GM19240 (cell line): ENCODE data around the gene CD63.
A peak's percentile ranks its signal among the peaks of the same experiment; 100 is the strongest.

Experiments used
- DNase-seq: peaks from one replicate; pipeline ENCODE4 v3.0.0; 2011; ENCODE audit warnings: low spot score; ENCODE audit not compliant: insufficient read length

Gene CD63

GRCh38 chr12:55721601-55722213, 7.1 kb downstream of the CD63 start:
- DNase-seq = no peak

GRCh38 chr12:55720894-55721444, 7.8 kb downstream of the CD63 start:
- DNase-seq = no peak

GRCh38 chr12:55720071-55720564, 8.7 kb downstream of the CD63 start, which contains the start of gene RDH5:
Gene RDH5 (plus strand): TSS chr12:55720393. CDS start chr12:55721185, 792 bp downstream.
- no peak for DNase-seq

- no peak for DNase-seq
These were observed 9.4 kb downstream of the CD63 start for GRCh38 chr12:55719371-55719770.

- DNase-seq = no peak
These were observed 10.1 kb downstream of the CD63 start for GRCh38 chr12:55718624-55719275.

- DNase-seq = no peak
These were observed 10.8 kb downstream of the CD63 start for GRCh38 chr12:55718015-55718414.

- DNase-seq = no peak
These were observed 11.5 kb downstream of the CD63 start for GRCh38 chr12:55717011-55718007.

- DNase-seq = no peak
These were observed 12.2 kb downstream of the CD63 start for GRCh38 chr12:55716582-55716957.

GRCh38 chr12:55715833-55716581, 12.8 kb downstream of the CD63 start, which contains the start of gene BLOC1S1:
Gene BLOC1S1 (plus strand): TSS chr12:55716046. CDS start chr12:55716052, 6 bp downstream.
- DNase-seq = peak; percentile 97

GRCh38 chr12:55715169-55715764, 13.5 kb downstream of the CD63 start:
- DNase-seq = no peak

GRCh38 chr12:55713721-55714120, 15.1 kb downstream of the CD63 start:
- no peak for DNase-seq

GRCh38 chr12:55712700-55713415, 16.0 kb downstream of the CD63 start:
- no peak for DNase-seq

GRCh38 chr12:55711786-55712553, 16.8 kb downstream of the CD63 start:
- no peak for DNase-seq

GRCh38 chr12:55708695-55709233, 20.0 kb downstream of the CD63 start:
- no peak for DNase-seq

GRCh38 chr12:55707841-55708694, 20.7 kb downstream of the CD63 start, which contains the start of gene ITGA7:
Gene ITGA7 (minus strand): TSS chr12:55707904. CDS start chr12:55707682, 222 bp downstream.
- no peak for DNase-seq

- DNase-seq = no peak
These were observed 21.6 kb downstream of the CD63 start for GRCh38 chr12:55707219-55707671.

- no peak for DNase-seq
These were observed 22.1 kb downstream of the CD63 start for GRCh38 chr12:55706568-55707218.
